Measurements from ENCODE around the gene SNX13. TPM values are rescaled to one million over a fixed set of nuclear protein-coding genes. Genes with fewer than 3 reads are reported as not detected.

SNX13 gene
- total RNA-seq, 1 donor from 2014 or later: 37.6 TPM

DNA sequence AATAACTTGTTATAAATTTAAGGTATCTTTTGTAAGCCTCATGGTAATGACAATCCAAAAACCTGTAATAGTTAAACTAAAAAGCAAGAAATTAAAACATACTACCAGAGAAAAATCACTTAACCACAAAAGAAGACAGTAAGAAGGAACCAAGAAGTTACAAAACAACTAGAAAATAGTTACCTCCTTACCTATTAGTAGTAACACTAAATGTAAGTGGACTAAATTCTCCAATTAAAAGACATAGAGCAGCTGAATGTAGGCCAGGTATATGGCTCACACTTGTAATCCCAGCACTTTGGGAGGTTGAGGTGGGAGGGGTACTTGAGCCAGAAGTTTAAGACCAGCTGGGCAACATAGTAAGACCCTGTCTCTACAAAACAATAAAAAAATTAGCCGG lies 84.0 kb downstream of the SNX13 start:
- Histone ChIP-seq H3K27me3 (ENCODE audit: control insufficient read depth in 3 of 3, insufficient read depth in 3 of 3, low read length in 3 of 3) (no peaks in the 10 kb centered on the region), H3K36me3 (ENCODE audit: control insufficient read depth in 3 of 3, insufficient read depth in 3 of 3, low read length in 3 of 3) (peaks cover 0 to 17% (median 5%) of the 10 kb centered on the region in 3 donors), H3K27ac (ENCODE audit: low read depth, low read length) (no peak overlapping the region), H3K9ac (ENCODE audit: low read depth in 1 of 3, low read length in 3 of 3) (no peak overlapping the region), H3K4me1 (ENCODE audit: control insufficient read depth in 3 of 3, insufficient read depth in 3 of 3, low read length in 3 of 3) (no peaks in the 10 kb centered on the region), H3K4me3 (ENCODE audit: low read length in 3 of 3) (no peak overlapping the region), H3K9me3 (ENCODE audit: control insufficient read depth in 3 of 3, low read length in 3 of 3) (peaks cover 0 to 2% (median 0%) of the 10 kb centered on the region in 3 donors)

DNA sequence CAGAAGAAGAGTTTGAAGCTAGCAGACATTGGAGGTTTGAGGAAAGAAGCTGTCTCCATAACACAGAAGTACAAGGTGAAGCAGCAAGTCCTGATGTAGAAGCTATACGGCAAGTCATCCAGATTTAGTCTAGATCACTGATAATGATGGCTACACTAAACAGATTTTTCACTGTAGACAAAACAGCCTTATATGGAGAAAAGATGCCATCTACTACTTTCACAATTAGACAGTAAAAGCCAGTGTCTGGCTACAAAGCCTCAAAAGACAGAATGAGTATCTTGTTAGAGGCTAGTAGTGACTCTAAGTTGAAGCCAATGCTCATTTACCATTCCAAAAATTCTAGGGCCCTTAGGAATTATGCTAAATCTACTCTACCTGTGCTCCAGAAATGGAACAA lies 85.1 kb downstream of the SNX13 start:
- H3K4me1 ChIP-seq (ENCODE audit: control insufficient read depth in 3 of 3, insufficient read depth in 3 of 3, low read length in 3 of 3): no peaks in the 10 kb centered on the region
- H3K36me3 ChIP-seq (ENCODE audit: control insufficient read depth in 3 of 3, insufficient read depth in 3 of 3, low read length in 3 of 3): peaks cover 0 to 12% (median 0%) of the 10 kb centered on the region in 3 donors
- H3K27ac ChIP-seq (ENCODE audit: low read depth, low read length): no peak overlapping the region
- no peak overlapping the region for H3K4me3 ChIP-seq (ENCODE audit: low read length in 3 of 3)
- no peak overlapping the region for H3K9ac ChIP-seq (ENCODE audit: low read depth in 1 of 3, low read length in 3 of 3)
- H3K9me3 ChIP-seq (ENCODE audit: control insufficient read depth in 3 of 3, low read length in 3 of 3): peaks cover 0 to 2% (median 0%) of the 10 kb centered on the region in 3 donors
- no peaks in the 10 kb centered on the region for H3K27me3 ChIP-seq (ENCODE audit: control insufficient read depth in 3 of 3, insufficient read depth in 3 of 3, low read length in 3 of 3)

- H3K9me3 ChIP-seq (ENCODE audit: control insufficient read depth in 3 of 3, low read length in 3 of 3): peaks cover 0 to 2% (median 0%) of the 10 kb centered on the region in 3 donors
- H3K27ac ChIP-seq (ENCODE audit: low read depth, low read length): no peak overlapping the region
- no peaks in the 10 kb centered on the region for H3K4me1 ChIP-seq (ENCODE audit: control insufficient read depth in 3 of 3, insufficient read depth in 3 of 3, low read length in 3 of 3)
- H3K9ac ChIP-seq (ENCODE audit: low read depth in 1 of 3, low read length in 3 of 3): no peak overlapping the region
- H3K36me3 ChIP-seq (ENCODE audit: control insufficient read depth in 3 of 3, insufficient read depth in 3 of 3, low read length in 3 of 3): peaks cover 0 to 15% (median 0%) of the 10 kb centered on the region in 3 donors
- H3K4me3 ChIP-seq (ENCODE audit: low read length in 3 of 3): no peak overlapping the region
- no peaks in the 10 kb centered on the region for H3K27me3 ChIP-seq (ENCODE audit: control insufficient read depth in 3 of 3, insufficient read depth in 3 of 3, low read length in 3 of 3)
Observed at GRCh38 chr7:17854261-17855047, 85.8 kb downstream of the SNX13 start.

GRCh38 chr7:17852361-17852760 lies 87.9 kb downstream of the SNX13 start:
- H3K4me3 ChIP-seq (ENCODE audit: low read length in 3 of 3): no peak overlapping the region
- no peaks in the 10 kb centered on the region for H3K27me3 ChIP-seq (ENCODE audit: control insufficient read depth in 3 of 3, insufficient read depth in 3 of 3, low read length in 3 of 3)
- H3K9ac ChIP-seq (ENCODE audit: low read depth in 1 of 3, low read length in 3 of 3): no peak overlapping the region
- H3K27ac ChIP-seq (ENCODE audit: low read depth, low read length): no peak overlapping the region
- H3K36me3 ChIP-seq (ENCODE audit: control insufficient read depth in 3 of 3, insufficient read depth in 3 of 3, low read length in 3 of 3): peaks cover 4 to 21% (median 9%) of the 10 kb centered on the region in 3 donors
- peaks cover 0 to 2% (median 0%) of the 10 kb centered on the region in 3 donors for H3K9me3 ChIP-seq (ENCODE audit: control insufficient read depth in 3 of 3, low read length in 3 of 3)
- H3K4me1 ChIP-seq (ENCODE audit: control insufficient read depth in 3 of 3, insufficient read depth in 3 of 3, low read length in 3 of 3): no peaks in the 10 kb centered on the region

DNA sequence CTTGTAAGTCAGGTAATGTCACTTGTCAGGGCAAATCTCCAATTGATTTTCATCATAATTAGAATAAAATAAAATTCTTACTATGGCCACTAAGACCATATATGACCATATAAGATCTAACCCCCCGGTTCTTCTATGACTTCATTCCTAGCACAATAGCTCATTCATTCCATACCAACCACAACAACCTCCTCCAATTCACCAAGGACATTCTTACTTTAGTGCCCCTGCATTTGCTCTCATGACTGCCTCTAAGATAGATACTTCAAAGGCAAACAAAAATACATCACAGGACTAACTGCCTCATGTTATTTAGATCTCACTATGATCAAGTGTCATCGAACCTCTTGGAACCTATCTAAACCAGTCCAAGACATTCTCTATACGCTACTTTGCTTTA lies 90.8 kb downstream of the SNX13 start:
- Histone ChIP-seq H3K4me3 (ENCODE audit: low read length in 3 of 3) (no peak overlapping the region), H3K36me3 (ENCODE audit: control insufficient read depth in 3 of 3, insufficient read depth in 3 of 3, low read length in 3 of 3) (peaks cover 4 to 16% (median 10%) of the 10 kb centered on the region in 3 donors), H3K27me3 (ENCODE audit: control insufficient read depth in 3 of 3, insufficient read depth in 3 of 3, low read length in 3 of 3) (no peaks in the 10 kb centered on the region)

GRCh38 chr7:17848516-17848915 lies 91.8 kb downstream of the SNX13 start:
- Histone ChIP-seq H3K27me3 (ENCODE audit: control insufficient read depth in 3 of 3, insufficient read depth in 3 of 3, low read length in 3 of 3) (no peaks in the 10 kb centered on the region), H3K36me3 (ENCODE audit: control insufficient read depth in 3 of 3, insufficient read depth in 3 of 3, low read length in 3 of 3) (peaks cover 4 to 16% (median 10%) of the 10 kb centered on the region in 3 donors), H3K27ac (ENCODE audit: low read depth, low read length) (no peak overlapping the region), H3K9ac (ENCODE audit: low read depth in 1 of 3, low read length in 3 of 3) (no peak overlapping the region), H3K4me1 (ENCODE audit: control insufficient read depth in 3 of 3, insufficient read depth in 3 of 3, low read length in 3 of 3) (no peaks in the 10 kb centered on the region), H3K9me3 (ENCODE audit: control insufficient read depth in 3 of 3, low read length in 3 of 3) (no peaks in the 10 kb centered on the region), H3K4me3 (ENCODE audit: low read length in 3 of 3) (no peak overlapping the region)

More for the DNA sequence above, 90.8 kb downstream of the SNX13 start:
- Histone ChIP-seq H3K27ac (ENCODE audit: low read depth, low read length) (no peak overlapping the region), H3K9ac (ENCODE audit: low read depth in 1 of 3, low read length in 3 of 3) (no peak overlapping the region), H3K4me1 (ENCODE audit: control insufficient read depth in 3 of 3, insufficient read depth in 3 of 3, low read length in 3 of 3) (no peaks in the 10 kb centered on the region), H3K9me3 (ENCODE audit: control insufficient read depth in 3 of 3, low read length in 3 of 3) (no peaks in the 10 kb centered on the region)

GRCh38 chr7:17846935-17847334 lies 93.4 kb downstream of the SNX13 start:
- Histone ChIP-seq H3K9ac (ENCODE audit: low read depth in 1 of 3, low read length in 3 of 3) (no peak overlapping the region), H3K4me3 (ENCODE audit: low read length in 3 of 3) (no peak overlapping the region), H3K27ac (ENCODE audit: low read depth, low read length) (no peak overlapping the region), H3K27me3 (ENCODE audit: control insufficient read depth in 3 of 3, insufficient read depth in 3 of 3, low read length in 3 of 3) (no peaks in the 10 kb centered on the region), H3K9me3 (ENCODE audit: control insufficient read depth in 3 of 3, low read length in 3 of 3) (no peaks in the 10 kb centered on the region), H3K36me3 (ENCODE audit: control insufficient read depth in 3 of 3, insufficient read depth in 3 of 3, low read length in 3 of 3) (peaks cover 4 to 13% (median 13%) of the 10 kb centered on the region in 3 donors), H3K4me1 (ENCODE audit: control insufficient read depth in 3 of 3, insufficient read depth in 3 of 3, low read length in 3 of 3) (no peaks in the 10 kb centered on the region)

DNA sequence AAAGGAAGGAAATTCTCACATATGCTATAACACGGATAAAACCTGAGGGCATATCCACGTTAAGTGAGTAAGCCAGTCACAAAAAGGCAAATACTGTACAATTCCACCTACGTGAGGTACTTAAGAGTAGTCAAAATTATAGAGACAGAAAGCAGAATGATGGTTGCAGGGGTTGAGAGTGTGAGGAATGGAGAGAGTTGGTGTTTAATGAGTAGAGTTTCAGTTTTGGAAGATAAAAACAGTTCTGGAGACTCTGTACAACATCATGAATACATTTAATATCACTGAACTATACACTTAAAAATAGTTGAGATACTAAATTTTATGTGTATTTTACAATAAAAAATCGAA lies 95.1 kb downstream of the SNX13 start:
- Histone ChIP-seq H3K36me3 (ENCODE audit: control insufficient read depth in 3 of 3, insufficient read depth in 3 of 3, low read length in 3 of 3) (peaks cover 4 to 17% (median 13%) of the 10 kb centered on the region in 3 donors), H3K4me3 (ENCODE audit: low read length in 3 of 3) (no peak overlapping the region), H3K27ac (ENCODE audit: low read depth, low read length) (no peak overlapping the region), H3K9ac (ENCODE audit: low read depth in 1 of 3, low read length in 3 of 3) (no peak overlapping the region), H3K4me1 (ENCODE audit: control insufficient read depth in 3 of 3, insufficient read depth in 3 of 3, low read length in 3 of 3) (no peaks in the 10 kb centered on the region), H3K9me3 (ENCODE audit: control insufficient read depth in 3 of 3, low read length in 3 of 3) (no peaks in the 10 kb centered on the region), H3K27me3 (ENCODE audit: control insufficient read depth in 3 of 3, insufficient read depth in 3 of 3, low read length in 3 of 3) (no peaks in the 10 kb centered on the region)

DNA sequence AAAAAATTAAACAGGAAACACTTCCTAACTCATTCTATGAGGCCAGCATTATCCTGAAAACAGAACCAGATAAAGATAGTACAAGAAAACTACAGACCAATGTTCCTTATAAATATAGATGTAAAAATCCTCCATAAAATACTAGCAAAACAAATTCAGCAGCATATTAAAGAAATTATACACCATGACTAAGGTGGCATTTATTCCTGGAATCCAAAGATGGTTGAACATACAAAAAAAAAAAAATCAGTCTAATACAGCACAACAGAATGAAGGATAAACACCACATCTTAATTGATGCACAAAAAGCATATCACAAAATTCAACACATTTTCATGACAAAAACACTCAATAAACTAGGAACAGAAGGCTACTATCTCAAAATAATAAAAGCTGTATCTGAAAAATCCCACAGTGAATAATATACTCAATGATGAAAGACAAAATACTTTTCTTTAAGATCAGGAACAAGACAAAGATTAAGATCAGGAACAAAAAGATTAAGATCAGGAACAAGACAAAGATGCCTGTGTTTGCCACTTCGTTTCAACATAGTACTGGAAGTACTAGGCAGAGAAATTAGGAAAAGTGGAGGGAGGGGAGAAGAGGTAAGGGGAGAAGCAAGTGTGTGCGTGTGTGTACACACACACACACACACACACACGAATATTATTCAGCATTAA lies 95.6 kb downstream of the SNX13 start:
- Histone ChIP-seq H3K27ac (ENCODE audit: low read depth, low read length) (no peak overlapping the region), H3K4me3 (ENCODE audit: low read length in 3 of 3) (no peak overlapping the region), H3K27me3 (ENCODE audit: control insufficient read depth in 3 of 3, insufficient read depth in 3 of 3, low read length in 3 of 3) (no peaks in the 10 kb centered on the region), H3K9ac (ENCODE audit: low read depth in 1 of 3, low read length in 3 of 3) (no peak overlapping the region), H3K36me3 (ENCODE audit: control insufficient read depth in 3 of 3, insufficient read depth in 3 of 3, low read length in 3 of 3) (peaks cover 4 to 18% (median 15%) of the 10 kb centered on the region in 3 donors), H3K4me1 (ENCODE audit: control insufficient read depth in 3 of 3, insufficient read depth in 3 of 3, low read length in 3 of 3) (no peaks in the 10 kb centered on the region), H3K9me3 (ENCODE audit: control insufficient read depth in 3 of 3, low read length in 3 of 3) (no peaks in the 10 kb centered on the region)

DNA sequence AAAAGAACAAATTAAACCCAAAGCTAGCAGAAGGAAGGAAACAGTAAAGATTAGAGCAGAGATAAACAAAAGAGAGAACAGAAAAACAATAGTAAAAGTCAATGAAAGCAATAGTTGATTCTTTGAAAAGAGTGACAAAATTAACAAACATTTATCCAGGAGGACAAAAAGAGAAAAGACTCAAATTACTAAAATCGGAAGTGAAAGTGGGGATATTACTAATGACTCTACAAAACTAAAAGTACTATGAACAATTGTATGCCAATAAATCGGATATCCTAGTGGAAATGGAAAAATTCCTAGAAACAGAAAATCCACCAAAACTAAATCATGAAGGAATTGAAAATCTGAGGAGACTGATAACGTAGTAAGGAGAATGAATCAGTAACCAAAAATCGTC lies 96.3 kb downstream of the SNX13 start:
- Histone ChIP-seq H3K36me3 (ENCODE audit: control insufficient read depth in 3 of 3, insufficient read depth in 3 of 3, low read length in 3 of 3) (peaks cover 4 to 22% (median 19%) of the 10 kb centered on the region in 3 donors), H3K4me1 (ENCODE audit: control insufficient read depth in 3 of 3, insufficient read depth in 3 of 3, low read length in 3 of 3) (no peaks in the 10 kb centered on the region), H3K27ac (ENCODE audit: low read depth, low read length) (no peak overlapping the region), H3K9me3 (ENCODE audit: control insufficient read depth in 3 of 3, low read length in 3 of 3) (no peaks in the 10 kb centered on the region), H3K27me3 (ENCODE audit: control insufficient read depth in 3 of 3, insufficient read depth in 3 of 3, low read length in 3 of 3) (no peaks in the 10 kb centered on the region), H3K9ac (ENCODE audit: low read depth in 1 of 3, low read length in 3 of 3) (no peak overlapping the region), H3K4me3 (ENCODE audit: low read length in 3 of 3) (no peak overlapping the region)

Data from skeletal muscle tissue (tissue), 4 donors.